ENCODE measurements around the gene CRYBA1. TPM values are rescaled to one million over a fixed set of nuclear protein-coding genes. Genes with fewer than 3 reads are reported as not detected.

The CRYBA1 gene
- total and polyA plus RNA-seq, 2 of the 8 experiments (the other 6 are each of a cell fraction or from before 2014, with no cell fraction given), result not detected

DNA sequence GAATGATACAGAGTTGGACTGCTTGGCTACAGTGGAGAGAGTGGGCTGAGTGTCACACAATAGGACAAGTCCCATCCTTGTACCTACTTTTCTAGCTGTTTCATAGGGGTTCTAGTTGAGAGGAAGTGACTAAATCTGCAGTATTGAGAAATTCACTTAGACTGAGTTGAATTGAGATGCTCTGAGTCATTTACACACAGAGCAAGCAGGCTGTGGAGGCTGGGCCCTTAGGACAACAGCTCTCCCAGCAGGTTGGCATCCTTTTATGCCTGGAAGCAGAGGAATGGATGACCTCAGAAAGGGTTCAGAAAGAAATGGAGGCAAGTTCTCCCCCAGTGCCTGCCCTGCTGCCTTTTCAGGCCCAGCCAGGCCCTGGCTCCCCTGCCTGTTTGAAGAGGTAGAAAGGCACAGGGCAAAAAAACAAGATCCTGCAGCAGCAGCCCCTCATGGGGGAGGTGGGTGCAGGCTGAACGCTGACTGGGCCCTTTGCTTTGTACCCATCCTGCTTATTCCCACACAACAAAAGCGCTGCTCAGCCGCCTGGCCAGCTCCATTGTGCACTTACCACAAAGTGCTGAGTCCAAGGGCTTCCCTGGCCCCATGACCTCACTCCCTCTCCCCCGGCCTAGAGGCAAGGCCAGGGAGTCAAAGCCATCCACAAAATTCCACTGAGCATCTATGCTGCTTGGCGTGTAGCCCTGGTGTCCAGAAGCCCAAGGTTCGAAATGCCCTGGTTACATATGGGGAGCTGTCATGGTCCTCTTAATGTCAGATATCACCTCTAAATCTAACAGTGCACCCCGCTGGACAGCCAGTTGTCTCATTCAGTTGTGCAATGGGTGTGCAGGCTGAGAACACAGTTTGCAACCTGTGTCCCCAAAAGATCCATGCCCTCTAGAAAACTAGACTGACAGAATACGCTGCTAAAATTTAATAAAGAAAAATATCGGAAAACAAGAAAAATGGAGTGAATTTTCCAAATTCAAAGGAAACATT, 5.4 kb upstream of the CRYBA1 start (continued):
- TF ChIP-seq, protein P1, sequence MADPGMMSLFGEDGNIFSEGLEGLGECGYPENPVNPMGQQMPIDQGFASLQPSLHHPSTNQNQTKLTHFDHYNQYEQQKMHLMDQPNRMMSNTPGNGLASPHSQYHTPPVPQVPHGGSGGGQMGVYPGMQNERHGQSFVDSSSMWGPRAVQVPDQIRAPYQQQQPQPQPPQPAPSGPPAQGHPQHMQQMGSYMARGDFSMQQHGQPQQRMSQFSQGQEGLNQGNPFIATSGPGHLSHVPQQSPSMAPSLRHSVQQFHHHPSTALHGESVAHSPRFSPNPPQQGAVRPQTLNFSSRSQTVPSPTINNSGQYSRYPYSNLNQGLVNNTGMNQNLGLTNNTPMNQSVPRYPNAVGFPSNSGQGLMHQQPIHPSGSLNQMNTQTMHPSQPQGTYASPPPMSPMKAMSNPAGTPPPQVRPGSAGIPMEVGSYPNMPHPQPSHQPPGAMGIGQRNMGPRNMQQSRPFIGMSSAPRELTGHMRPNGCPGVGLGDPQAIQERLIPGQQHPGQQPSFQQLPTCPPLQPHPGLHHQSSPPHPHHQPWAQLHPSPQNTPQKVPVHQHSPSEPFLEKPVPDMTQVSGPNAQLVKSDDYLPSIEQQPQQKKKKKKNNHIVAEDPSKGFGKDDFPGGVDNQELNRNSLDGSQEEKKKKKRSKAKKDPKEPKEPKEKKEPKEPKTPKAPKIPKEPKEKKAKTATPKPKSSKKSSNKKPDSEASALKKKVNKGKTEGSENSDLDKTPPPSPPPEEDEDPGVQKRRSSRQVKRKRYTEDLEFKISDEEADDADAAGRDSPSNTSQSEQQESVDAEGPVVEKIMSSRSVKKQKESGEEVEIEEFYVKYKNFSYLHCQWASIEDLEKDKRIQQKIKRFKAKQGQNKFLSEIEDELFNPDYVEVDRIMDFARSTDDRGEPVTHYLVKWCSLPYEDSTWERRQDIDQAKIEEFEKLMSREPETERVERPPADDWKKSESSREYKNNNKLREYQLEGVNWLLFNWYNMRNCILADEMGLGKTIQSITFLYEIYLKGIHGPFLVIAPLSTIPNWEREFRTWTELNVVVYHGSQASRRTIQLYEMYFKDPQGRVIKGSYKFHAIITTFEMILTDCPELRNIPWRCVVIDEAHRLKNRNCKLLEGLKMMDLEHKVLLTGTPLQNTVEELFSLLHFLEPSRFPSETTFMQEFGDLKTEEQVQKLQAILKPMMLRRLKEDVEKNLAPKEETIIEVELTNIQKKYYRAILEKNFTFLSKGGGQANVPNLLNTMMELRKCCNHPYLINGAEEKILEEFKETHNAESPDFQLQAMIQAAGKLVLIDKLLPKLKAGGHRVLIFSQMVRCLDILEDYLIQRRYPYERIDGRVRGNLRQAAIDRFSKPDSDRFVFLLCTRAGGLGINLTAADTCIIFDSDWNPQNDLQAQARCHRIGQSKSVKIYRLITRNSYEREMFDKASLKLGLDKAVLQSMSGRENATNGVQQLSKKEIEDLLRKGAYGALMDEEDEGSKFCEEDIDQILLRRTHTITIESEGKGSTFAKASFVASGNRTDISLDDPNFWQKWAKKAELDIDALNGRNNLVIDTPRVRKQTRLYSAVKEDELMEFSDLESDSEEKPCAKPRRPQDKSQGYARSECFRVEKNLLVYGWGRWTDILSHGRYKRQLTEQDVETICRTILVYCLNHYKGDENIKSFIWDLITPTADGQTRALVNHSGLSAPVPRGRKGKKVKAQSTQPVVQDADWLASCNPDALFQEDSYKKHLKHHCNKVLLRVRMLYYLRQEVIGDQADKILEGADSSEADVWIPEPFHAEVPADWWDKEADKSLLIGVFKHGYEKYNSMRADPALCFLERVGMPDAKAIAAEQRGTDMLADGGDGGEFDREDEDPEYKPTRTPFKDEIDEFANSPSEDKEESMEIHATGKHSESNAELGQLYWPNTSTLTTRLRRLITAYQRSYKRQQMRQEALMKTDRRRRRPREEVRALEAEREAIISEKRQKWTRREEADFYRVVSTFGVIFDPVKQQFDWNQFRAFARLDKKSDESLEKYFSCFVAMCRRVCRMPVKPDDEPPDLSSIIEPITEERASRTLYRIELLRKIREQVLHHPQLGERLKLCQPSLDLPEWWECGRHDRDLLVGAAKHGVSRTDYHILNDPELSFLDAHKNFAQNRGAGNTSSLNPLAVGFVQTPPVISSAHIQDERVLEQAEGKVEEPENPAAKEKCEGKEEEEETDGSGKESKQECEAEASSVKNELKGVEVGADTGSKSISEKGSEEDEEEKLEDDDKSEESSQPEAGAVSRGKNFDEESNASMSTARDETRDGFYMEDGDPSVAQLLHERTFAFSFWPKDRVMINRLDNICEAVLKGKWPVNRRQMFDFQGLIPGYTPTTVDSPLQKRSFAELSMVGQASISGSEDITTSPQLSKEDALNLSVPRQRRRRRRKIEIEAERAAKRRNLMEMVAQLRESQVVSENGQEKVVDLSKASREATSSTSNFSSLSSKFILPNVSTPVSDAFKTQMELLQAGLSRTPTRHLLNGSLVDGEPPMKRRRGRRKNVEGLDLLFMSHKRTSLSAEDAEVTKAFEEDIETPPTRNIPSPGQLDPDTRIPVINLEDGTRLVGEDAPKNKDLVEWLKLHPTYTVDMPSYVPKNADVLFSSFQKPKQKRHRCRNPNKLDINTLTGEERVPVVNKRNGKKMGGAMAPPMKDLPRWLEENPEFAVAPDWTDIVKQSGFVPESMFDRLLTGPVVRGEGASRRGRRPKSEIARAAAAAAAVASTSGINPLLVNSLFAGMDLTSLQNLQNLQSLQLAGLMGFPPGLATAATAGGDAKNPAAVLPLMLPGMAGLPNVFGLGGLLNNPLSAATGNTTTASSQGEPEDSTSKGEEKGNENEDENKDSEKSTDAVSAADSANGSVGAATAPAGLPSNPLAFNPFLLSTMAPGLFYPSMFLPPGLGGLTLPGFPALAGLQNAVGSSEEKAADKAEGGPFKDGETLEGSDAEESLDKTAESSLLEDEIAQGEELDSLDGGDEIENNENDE (IDR thresholded peaks at IDR 0.05; ENCODE audit: insufficient replicate concordance, low read length), result no peak
- TF ChIP-seq POU5F1 (IDR thresholded peaks at IDR 0.05; ENCODE audit: low read depth, low read length), result no peak
- TF ChIP-seq ZNF274 (IDR thresholded peaks at IDR 0.05; ENCODE audit: borderline replicate concordance, extremely low read depth, low read length), result no peak
- TF ChIP-seq SP1 (IDR thresholded peaks at IDR 0.05; ENCODE audit: low read depth, low read length), result 0 out of 2 replicates have a peak, but pooled peaks have one; percentile 29
- TF ChIP-seq TEAD4 (IDR thresholded peaks at IDR 0.05; ENCODE audit: low read depth, low read length), result no peak
- TF ChIP-seq, protein P2, sequence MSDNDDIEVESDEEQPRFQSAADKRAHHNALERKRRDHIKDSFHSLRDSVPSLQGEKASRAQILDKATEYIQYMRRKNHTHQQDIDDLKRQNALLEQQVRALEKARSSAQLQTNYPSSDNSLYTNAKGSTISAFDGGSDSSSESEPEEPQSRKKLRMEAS (IDR thresholded peaks at IDR 0.05), result 0 out of 2 replicates have a peak, but pooled peaks have one; percentile 8
- TF ChIP-seq BCL11A (IDR thresholded peaks at IDR 0.05; ENCODE audit: low read depth in 2 of 2, low read length in 2 of 2), result no peak
- 0 out of 2 replicates have a peak, but pooled peaks have one; percentile 62 for TF ChIP-seq YY1 (IDR thresholded peaks at IDR 0.05; ENCODE audit: low read depth, low read length)
- peak; percentile 71; the same call in 1 of the 2 replicates for TF ChIP-seq JUND (IDR thresholded peaks at IDR 0.05; ENCODE audit: low read length)
